Measurements from ENCODE around the gene NPW. TPM values are rescaled to one million over a fixed set of nuclear protein-coding genes. Genes with fewer than 3 reads are reported as not detected.

The NPW gene
- total RNA-seq, 2 donors from 2014 or later, result 1.8 to 3.6 TPM

DNA sequence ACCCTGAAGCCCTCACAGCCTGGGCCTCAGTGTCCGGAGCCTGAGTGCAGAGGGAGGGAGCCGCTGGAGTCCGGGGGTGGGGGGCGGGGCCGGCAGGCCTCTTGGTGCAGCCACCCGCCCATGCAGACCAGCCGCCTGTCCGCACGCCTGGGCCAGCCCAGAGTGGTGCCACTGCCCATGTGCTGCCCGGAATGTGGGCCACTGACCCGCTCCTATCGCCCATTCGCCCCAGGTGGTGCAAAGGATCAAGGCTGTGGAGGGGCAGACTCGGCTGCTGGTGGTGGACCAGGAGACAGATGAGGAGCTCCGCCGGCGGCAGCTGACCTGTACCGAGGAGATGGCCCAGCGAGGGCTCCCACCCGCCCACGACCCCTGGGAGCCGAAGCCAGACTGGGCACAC, 9.8 kb downstream of the NPW start:
- no peaks in the 10 kb centered on the region for H3K36me3 ChIP-seq
- no peaks in the 10 kb centered on the region for H3K27me3 ChIP-seq (replicated peaks; ENCODE audit: insufficient read depth)
- DNase-seq (ENCODE audit: low spot score), result no peak
- H3K4me1 ChIP-seq (replicated peaks), result peaks cover 21% of the 10 kb centered on the region
- WGBS, result 85% methylated on average over 20 of the region's 22 CpGs
- H3K27ac ChIP-seq, result peak overlapping the region in 1 of 2 donors; percentile 82
- TF ChIP-seq, protein P1, sequence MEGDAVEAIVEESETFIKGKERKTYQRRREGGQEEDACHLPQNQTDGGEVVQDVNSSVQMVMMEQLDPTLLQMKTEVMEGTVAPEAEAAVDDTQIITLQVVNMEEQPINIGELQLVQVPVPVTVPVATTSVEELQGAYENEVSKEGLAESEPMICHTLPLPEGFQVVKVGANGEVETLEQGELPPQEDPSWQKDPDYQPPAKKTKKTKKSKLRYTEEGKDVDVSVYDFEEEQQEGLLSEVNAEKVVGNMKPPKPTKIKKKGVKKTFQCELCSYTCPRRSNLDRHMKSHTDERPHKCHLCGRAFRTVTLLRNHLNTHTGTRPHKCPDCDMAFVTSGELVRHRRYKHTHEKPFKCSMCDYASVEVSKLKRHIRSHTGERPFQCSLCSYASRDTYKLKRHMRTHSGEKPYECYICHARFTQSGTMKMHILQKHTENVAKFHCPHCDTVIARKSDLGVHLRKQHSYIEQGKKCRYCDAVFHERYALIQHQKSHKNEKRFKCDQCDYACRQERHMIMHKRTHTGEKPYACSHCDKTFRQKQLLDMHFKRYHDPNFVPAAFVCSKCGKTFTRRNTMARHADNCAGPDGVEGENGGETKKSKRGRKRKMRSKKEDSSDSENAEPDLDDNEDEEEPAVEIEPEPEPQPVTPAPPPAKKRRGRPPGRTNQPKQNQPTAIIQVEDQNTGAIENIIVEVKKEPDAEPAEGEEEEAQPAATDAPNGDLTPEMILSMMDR (IDR thresholded peaks at IDR 0.05), result no peak
- TF ChIP-seq POLR2AphosphoS5 (IDR thresholded peaks at IDR 0.05), result no peak
- TF ChIP-seq POLR2A (IDR thresholded peaks at IDR 0.05), result no peak
- H3K4me3 ChIP-seq, result peak overlapping the region in 1 of 2 donors; percentile 86
- no peaks in the 10 kb centered on the region for H3K9me3 ChIP-seq
- intact Hi-C loops (cut with DNase I), result loop anchor here (10.0 kb wide), 1 partner anchor 215 kb away; no protein-coding TSS in a partner anchor

DNA sequence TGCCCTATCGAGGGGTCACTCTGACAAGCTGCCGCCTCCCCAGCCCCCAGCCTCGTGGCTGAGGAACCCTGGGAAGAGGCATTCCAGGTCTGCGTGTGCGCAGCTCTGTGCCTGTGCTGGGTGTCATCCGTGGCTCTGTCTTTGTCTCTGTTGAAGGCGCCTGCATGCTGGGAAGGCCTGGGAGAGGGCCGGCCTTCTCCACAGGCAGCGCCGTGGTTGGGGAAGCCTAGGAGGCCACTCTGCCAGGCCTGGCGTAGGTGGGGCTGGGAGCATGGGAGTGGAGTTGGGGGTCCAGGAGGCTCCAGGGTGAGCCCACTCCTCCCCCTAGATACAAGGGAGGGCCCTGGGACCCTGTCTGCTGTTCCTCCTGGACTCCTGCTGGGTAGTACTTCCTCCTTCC, 10.5 kb downstream of the NPW start:
- Histone ChIP-seq H3K36me3 (no peaks in the 10 kb centered on the region), H3K27me3 (replicated peaks; ENCODE audit: insufficient read depth) (no peaks in the 10 kb centered on the region), H3K27ac (peak overlapping the region in 1 of 2 donors; percentile 62), H3K4me3 (no peak overlapping the region), H3K4me1 (replicated peaks) (peaks cover 25% of the 10 kb centered on the region), H3K9me3 (no peaks in the 10 kb centered on the region)
- no peak for DNase-seq (ENCODE audit: low spot score)
- TF ChIP-seq, protein P1 (IDR thresholded peaks at IDR 0.05), result no peak
- TF ChIP-seq POLR2AphosphoS5 (IDR thresholded peaks at IDR 0.05) (no peak), POLR2A (IDR thresholded peaks at IDR 0.05) (no peak)
- intact Hi-C loops (cut with DNase I), result no loop called here
- WGBS, result 87% methylated on average over 11 of the region's 11 CpGs

DNA sequence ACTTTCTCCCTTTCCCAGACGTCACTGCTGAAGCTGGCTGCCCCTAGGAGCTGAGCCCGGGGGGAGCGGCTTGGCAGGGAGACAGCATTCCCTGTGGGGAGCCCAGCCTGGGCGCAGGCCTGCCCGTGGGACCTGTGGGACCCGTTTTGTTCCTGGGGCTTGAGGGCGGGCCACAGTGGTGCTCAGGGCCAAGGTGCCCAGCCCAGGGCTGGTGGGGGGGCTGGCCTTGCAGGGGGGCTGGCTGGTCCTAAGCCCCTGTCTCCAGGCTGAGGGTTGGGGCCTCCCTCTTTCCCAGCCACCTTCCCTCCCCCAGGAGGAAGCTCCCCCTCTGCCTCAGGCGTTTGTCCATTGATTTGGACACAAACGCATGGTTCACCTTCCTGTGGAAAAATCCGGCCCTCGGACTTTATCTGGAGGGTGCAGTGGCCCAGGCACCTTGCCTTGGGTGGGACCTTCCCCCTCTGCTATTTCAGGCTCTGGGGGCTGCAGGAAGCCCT, 11.5 kb downstream of the NPW start:
- 58% methylated on average over 10 of the region's 11 CpGs for WGBS
- Histone ChIP-seq H3K27me3 (replicated peaks; ENCODE audit: insufficient read depth) (no peaks in the 10 kb centered on the region), H3K9me3 (no peaks in the 10 kb centered on the region), H3K36me3 (no peaks in the 10 kb centered on the region), H3K27ac (peak overlapping the region; percentile 42 to 62), H3K4me1 (replicated peaks) (peaks cover 36% of the 10 kb centered on the region), H3K4me3 (no peak overlapping the region)
- DNase-seq (ENCODE audit: low spot score), result no peak
- intact Hi-C loops (cut with DNase I), result no loop called here
- TF ChIP-seq POLR2AphosphoS5 (IDR thresholded peaks at IDR 0.05) (no peak), POLR2A (IDR thresholded peaks at IDR 0.05) (no peak)
- TF ChIP-seq, protein P1 (IDR thresholded peaks at IDR 0.05), result no peak

DNA sequence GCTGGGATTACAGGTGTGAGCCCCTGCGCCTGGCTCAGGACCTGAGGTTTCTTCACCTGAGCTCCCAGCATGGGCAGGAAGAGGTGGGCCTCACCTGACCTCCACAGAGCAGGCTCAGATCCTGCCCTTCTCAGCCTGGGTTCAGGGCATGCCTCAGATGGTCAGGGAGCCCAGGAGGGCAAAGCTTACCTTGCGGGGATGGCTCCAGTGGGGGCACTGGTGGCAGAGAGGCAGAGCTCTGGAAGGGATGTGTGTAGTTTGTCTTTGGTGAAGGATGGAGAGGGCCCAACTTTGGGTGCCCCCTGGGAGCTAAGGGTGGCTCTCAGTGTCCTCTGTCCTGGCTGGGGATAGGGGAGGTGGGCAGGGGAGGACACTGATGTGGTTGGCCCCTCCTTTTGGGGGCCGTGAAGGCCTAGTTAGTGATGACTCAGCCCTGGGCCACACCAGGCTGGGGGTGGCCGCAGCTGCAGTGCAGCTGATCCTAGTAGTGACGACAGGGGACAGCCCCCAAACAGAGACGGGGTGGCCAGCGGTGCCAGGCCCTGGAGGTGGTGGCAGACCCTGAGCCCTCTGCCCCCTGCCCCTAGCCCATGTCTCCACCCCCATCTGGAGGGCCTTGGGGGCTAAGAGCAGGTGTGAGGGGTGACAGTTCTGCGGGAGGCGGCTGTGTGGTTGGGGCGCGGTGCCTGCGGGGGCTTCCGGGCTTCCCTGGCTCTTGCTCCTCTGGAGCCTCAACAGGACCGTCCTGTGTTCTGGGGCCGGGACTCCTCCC, 12.9 kb downstream of the NPW start:
- Histone ChIP-seq H3K4me1 (replicated peaks) (peaks cover 43% of the 10 kb centered on the region), H3K27me3 (replicated peaks; ENCODE audit: insufficient read depth) (no peaks in the 10 kb centered on the region), H3K36me3 (no peaks in the 10 kb centered on the region), H3K4me3 (no peak overlapping the region), H3K9me3 (no peaks in the 10 kb centered on the region), H3K27ac (peak overlapping the region; percentile 77 to 83)
- 79% methylated on average over 15 of the region's 15 CpGs for WGBS
- no peak for DNase-seq (ENCODE audit: low spot score)
- no peak for TF ChIP-seq POLR2AphosphoS5 (IDR thresholded peaks at IDR 0.05)
- TF ChIP-seq, protein P1 (IDR thresholded peaks at IDR 0.05), result no peak
- no peak for TF ChIP-seq POLR2A (IDR thresholded peaks at IDR 0.05)
- intact Hi-C loops (cut with DNase I), result no loop called here
